Umbilical cord (tissue), 2 donors: ENCODE measurements around the gene ATP5PO. TPM values are rescaled to one million over a fixed set of nuclear protein-coding genes. Genes with fewer than 3 reads are reported as not detected.
A peak's percentile ranks its signal among the peaks of the same experiment; 100 is the strongest.

Experiments
- DNase-seq: peaks from one replicate; pipeline ENCODE4 v3.0.0-alpha.2; 2015; ENCODE audit warnings: low spot score
- total RNA-seq: library from RNA; depleted of rRNA; stranded (reverse); fragments of >200 nt; gene quantifications from one replicate; pipeline ENCODE4 v1.2.3, GENCODE V29; 2014; ENCODE audit warnings: low replicate concordance; ENCODE audit not compliant: insufficient read depth

ATP5PO gene
- total RNA-seq, 1 donor from 2014 or later, result 50.8 TPM

GRCh38 chr21:33899199-33899598, 16.4 kb downstream of the ATP5PO start:
- no peak for DNase-seq

DNA sequence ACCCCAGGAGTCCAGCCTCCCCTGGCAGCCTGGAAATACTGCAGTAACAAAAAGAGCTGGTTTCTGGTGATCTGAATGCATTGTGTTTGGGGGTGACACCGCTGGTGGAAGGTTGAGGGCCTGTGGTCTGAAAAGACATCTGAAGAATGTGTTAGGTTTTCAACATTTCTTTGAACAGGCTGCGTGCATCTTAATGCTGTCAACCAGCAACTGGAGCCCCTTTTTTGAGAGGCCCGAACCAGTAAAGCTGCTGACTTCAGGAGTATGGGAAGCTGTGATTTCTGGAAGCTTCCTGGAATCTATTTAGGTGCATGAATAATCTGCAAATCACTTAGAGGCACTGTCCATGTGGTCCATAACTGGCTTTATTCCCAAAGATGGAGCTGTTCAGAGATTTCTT, 17.0 kb downstream of the ATP5PO start:
- DNase-seq, result peak; percentile 49

DNA sequence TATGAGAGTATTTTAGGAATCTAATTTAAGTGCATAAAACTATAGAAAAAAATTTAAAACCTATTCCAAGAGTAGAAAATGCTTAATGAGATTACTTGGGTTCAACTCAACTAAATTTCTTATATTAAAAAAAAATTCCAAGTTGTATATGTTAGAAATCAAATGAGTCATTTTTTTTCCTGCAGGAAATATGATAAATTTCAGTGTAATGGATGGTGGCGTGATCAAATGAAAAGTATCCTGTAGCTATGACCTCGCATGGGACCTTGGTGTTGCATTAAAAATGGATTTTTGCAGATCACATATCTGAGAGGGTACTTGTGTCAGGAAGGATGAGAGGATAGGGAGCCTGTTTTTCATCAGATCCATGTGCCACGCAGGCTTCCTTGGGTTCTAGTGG, 17.9 kb downstream of the ATP5PO start:
- DNase-seq, result peak; percentile 78

DNA sequence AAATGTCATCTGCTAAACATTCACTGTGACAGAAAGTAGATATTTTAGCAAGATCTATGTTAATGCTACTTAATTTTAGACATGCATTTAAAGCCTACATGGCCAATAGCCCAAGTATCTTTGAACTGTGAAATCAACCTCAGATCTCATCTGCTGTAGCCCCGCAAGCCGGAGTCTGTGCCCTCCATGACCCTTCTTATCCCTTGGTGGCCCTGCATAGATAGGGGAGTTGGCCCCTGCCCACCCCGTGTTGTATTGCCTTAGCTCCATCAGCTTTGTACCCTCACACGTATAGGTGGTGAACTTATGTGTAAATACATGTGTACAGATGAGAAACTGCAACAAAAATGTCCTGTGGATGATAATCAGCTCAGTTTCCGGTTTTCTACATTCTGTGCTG, 18.5 kb downstream of the ATP5PO start:
- no peak for DNase-seq

GRCh38 chr21:33896691-33897090, 18.9 kb downstream of the ATP5PO start:
- DNase-seq, result no peak

DNA sequence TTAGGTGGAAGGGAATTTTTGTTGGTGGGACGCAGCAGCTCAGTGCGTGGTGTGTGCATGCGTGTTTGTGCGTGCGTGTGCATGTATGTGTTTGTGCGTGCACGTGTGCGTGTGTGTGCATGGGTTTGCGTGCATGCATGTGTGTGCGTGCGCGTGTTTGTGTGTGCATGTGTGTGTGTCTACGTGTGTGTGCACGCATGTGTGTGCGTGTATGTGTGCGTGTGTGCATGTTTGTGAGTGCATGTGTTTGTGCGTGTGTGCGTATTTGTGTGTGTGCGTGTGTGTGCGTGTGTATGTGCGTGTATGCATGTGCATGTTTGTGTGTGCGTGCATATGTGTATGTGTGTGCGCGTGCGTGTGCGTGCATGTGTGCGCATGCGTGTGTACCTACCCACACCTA, 20.2 kb downstream of the ATP5PO start:
- DNase-seq, result no peak

GRCh38 chr21:33894736-33895288, 20.8 kb downstream of the ATP5PO start:
- DNase-seq, result peak; percentile 96

DNA sequence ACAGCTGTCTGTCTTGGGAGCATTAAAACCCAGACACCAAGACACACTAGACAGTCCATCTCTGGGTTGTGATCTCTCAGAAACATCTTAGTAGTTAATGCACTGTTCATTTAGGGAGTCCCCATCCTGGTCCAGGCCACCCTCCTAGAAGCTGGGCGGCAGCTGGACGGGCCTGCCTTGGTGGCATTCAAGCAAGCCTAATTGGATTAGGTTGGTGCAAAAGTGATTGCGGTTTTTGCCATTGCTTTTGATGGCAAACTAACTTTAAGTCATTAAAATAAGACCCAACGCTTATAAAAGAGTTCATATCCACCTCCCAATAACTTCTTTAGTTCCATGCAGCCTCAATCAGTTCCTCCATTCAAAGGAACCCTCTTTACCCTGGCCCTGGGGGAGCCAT, 21.7 kb downstream of the ATP5PO start:
- DNase-seq, result no peak

DNA sequence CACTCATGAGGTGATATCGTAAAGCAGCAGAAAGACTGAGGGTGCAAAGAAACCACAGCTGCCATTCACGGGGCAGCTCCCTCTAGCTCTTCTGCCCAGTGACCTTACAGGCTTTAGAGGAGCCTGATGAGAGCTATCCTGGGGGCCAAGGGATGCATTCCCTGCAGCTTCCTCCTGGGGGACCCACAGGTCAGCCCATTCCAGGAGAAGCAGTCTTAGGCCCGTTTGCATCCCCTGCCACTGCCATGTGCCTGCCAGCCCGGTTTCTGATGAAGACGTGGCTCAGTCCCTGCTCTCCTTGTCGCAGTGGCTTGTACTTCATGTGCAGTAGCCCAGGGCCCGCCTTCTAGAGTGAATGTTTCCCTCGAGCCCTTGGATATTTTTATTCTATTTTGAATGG, 22.8 kb downstream of the ATP5PO start:
- no peak for DNase-seq

DNA sequence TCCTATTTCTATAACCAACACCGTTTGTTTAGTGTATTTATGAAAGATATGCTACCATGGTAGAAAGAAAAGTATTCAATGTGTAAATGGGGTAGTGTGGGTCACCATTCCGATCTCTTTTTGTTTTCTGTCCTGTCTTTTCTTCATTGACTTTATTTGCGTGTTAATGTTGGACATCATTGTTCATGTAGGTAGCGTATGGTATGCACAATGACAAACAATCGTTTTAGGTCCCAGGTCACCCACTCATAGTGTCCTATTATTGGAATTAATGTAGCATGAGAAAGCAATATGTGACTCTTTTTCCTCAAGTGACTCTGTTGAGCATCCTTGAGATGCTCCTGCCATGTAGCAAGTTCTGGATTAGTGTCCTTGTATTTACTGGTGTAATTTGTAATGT, 25.4 kb downstream of the ATP5PO start:
- no peak for DNase-seq

GRCh38 chr21:33886321-33886720, 29.3 kb downstream of the ATP5PO start:
- DNase-seq, result no peak

DNA sequence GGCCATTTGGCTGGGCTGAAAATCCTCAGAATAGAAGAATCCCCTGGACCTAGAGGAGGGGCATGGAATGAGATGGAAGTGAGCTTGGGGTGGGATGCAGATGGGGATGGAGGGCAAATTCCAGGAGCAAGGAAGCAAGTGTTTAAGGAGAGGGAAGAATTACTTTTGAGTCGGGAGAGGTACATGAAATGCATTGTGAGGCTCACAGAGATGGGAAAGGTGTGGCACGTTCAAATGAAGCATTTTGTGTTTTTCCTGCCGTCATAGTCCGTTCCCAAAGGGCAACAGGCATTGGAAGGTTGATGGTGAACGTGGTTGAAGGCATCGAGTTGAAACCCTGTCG, 30.5 kb downstream of the ATP5PO start:
- no peak for DNase-seq

- DNase-seq, result peak; percentile 74
These were observed 31.0 kb downstream of the ATP5PO start for GRCh38 chr21:33884376-33885171.

DNA sequence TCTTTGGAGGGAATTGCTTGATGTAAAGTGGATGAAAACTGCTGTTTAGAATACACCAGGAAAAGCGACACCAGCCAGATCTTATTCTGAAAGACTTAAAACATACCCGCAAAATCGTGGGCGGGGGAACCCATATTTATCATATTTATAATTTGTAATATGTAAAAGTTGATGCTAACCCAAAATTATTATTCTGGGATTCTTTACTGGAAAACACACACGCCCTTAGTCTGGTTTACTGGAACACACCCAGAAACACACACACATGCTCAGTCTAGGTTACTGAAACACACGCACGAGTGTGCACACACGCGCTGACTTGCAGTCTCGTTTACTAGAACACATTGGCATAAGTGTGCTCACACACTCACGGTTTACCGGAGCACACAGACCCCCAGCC, 32.5 kb downstream of the ATP5PO start:
- no peak for DNase-seq

DNA sequence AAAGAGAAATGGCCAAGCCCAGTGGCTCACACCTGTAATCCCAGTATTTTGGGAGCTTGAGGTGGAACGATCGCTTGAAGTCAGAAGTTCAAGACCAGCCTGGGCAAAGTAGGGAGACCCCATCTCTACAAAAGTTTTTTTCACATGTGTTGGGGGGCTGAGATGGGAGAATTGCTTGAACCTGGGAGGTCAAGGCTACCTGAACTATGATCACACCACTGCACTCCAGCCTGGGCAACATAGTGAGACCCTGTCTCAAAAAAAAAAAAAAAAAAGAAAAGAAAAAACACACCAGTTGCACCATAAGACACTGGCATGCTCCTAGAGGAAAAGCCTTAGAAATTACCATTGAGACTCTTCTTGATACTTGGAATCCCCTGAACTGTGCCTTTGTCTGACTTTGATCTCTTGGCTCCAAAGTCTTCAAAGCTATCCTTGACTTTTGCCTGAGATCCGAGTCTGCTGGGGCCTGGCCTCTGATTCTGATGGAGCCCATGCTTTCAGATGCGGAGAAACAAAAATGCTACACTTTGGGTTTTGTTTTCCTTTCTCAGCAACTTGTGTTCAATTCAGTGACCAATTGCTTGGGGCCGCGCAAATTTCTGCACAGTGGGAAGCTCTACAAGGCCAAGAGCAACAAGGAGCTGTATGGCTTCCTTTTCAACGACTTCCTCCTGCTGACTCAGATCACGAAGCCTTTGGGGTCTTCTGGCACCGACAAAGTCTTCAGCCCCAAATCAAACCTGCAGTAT, 33.7 kb downstream of the ATP5PO start:
- no peak for DNase-seq

DNA sequence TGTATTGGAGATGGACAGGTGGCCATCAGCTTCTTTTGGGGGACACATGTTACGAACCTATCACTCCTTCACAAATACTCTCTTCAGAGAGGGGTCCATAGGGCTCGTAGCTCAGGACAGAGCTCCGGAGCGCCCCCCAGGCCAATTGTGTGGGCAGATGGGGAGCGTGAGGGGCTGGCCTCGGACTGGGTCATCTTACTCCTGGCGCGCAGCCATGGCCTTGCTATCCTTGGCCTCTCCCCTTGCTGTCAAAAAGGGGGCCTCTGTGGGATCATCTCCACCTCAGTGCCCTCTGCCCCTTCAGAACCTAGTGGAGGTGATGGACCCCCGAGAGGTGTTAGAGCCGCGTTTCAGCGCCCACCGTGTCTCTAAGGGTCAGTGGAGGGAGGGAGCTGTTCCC, 35.0 kb downstream of the ATP5PO start:
- no peak for DNase-seq

DNA sequence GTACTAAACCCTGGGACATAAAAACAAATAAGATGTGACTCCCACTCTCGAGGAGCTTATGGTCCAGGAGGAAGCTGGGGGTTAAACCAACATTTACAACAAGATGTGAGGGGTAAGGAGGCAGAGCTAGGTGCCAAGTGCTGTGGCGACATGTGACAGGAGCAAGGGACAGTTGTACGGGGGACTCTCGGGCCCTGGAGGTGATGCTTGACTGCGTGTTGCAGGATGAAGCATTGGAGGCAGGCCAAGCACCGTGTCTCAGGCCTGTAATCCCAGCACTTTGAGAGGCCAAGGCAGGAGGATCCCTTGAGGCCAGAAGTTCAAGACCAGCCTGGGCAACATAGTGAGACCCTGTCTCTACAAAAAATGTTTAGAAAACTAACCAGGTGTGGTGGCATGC, 36.8 kb downstream of the ATP5PO start:
- no peak for DNase-seq

GRCh38 chr21:33875026-33875695, 40.4 kb downstream of the ATP5PO start:
- DNase-seq, result no peak

DNA sequence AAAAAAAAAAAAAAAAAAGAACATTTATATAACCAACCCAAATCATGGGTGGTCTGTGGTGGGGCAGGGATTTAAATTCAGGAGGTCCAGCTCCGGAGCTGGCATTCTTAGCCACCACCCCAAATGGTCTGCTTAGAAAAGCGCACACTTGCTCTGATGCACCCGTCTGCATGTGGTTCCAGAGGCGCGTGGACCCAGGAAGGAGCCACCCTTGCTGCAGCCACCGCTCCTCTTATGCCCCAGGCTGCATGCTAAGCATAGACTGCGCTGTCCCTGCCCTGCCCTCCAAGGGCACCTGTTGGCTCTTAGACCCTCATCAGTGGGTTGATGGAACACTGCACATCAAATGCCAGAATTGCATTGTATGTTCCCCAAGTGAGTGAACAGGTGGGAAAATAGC, 41.4 kb downstream of the ATP5PO start:
- no peak for DNase-seq

GRCh38 chr21:33872881-33873515, 42.6 kb downstream of the ATP5PO start:
- no peak for DNase-seq

DNA sequence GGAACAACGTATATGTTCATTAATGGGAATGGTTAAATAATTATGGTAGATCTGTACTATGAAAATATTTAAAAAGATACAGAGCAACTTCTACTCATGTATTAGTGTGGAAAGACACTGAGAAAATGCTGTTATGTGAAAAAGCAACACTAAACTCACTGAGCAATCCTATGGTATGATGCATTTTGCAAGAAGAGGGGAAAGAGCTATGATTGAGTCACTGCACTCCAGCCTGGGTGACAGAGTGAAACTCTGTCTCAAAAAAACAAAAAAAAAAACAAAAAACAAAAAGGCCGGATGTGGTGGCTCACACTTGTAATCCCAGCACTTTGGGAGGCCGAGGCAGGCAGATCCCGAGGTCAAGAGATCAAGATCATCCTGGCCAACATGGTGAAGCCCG, 44.4 kb downstream of the ATP5PO start:
- DNase-seq, result no peak

DNA sequence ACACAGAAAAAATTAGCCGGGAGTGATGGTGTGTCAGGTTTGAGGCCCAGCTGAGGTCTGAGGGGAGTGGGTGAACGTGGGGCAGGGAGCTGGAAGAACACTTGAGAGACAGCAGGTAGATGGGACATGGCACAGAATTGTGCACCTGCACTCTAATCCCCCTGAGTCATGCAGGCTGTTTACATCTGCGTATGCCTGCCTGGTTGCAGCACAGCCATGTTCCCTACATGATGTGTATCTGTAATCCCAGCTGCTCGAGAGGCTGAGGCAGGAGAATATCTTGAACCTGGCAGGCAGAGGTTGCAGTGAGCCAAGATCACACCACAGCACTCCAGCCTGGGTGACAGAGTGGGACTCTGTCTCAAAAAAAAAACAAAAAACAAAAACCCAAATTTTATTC, 44.8 kb downstream of the ATP5PO start:
- DNase-seq, result peak; percentile 41
